GM18498 (cell line): ENCODE measurements around the gene VOPP1.
"Not testable (repeated sequence)": the region's sequence is repeated elsewhere in the genome, so short reads cannot be mapped to it uniquely, and the experiment has no call there.

Source experiments
- ATAC-seq: cut with Tn5 transposase; IDR thresholded peaks from one replicate; pipeline ENCODE4 v1.9.1; 2021; ENCODE audit warnings: mild to moderate bottlenecking, moderate library complexity; ENCODE audit not compliant: unreplicated experiment

VOPP1 gene

DNA sequence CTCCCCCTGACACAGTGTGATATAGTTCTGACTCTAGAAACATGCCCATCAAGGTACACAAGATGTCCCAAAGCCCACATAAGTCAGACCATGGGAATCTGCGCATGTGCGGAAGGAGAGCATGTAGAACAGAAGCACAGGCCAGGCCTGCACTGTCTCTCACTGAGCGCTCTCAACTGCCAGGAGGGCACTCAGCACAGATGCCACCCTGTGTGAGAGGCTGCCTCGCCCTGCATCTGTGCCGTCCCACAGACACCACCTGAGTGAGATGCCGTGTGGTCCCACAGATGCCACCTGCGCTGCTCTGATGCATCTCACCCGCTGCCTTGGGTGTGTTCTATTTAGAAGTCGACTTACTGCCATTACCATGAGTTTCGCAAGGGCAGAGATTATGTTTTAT lies 98.4 kb downstream of the VOPP1 start:
- ATAC-seq = no peak

DNA sequence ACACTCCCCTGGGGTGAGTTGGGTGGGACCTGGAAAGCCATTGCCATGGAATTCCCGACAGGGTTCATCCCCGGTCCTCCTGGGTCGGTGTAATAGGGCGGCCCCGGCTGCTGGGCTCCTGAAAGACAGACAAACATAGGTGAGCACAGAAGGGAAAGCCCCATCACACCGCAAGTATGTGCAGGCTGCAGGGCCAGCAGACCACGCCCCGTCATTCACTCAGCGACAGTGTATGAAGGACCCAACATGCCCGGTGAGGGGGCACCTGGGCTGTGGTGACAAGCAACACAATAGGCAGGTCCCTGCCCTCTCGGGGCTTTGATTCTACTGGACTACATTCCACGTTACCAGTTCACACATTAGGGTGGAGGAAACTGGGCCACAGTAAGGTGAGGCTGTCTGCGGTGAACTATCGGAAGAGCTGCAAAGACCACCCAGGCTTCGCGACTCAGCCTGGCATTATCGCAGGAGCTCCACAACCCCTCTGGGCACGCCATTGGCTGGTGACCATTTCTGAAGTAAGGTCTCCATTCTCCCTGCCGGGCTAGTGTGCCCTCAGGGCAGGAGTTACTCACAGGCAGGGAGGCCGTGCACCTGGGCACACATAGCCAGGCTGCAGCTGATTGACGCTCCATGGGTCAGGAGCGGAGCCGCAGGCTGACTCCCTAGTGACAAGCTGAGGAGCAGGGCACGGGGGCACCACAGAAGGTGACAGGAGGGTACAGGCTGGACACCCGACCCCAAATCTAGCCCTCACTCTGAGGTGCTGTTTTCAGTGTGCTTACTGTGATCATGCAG lies 99.2 kb downstream of the VOPP1 start:
- no peak for ATAC-seq

DNA sequence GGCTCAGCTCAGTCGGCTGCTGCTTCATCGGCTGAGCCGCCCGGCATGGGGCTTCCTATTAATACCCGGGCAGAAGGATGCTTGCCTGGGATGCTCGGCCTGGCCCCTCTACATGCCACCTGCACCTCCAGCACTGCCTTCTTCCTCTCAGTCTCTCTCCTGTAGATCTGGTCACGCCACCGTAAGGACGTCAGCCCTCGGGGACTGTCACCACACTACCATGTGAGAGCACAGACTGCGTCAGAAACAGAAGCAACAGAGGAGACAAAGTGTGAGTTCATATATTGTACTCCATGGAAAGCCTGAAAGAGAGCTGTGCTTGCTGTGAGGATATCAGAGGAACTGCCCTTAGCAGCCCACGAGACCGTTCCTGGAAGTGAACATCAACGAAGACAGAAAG lies 99.9 kb downstream of the VOPP1 start:
- not testable (repeated sequence) for ATAC-seq

DNA sequence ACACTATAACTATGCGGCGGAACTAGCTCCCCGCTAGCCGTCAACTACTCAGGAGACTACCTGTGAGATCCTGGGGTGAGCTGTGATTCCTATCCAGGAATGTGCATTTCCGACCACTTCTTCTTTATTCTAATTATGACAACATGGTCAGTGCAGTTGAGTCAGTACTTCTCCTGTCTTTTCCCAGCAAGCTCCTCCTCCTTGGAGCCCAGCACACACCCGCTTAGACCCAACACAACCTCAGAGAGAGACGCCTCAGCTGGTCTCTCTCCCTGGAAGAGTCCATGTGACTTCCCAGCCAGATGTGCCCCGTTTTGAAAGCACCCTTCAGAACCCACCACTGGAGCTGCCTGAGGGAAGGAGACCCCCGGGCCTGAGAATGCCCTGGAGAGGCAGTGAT lies 100.7 kb downstream of the VOPP1 start:
- ATAC-seq = not testable (repeated sequence)

DNA sequence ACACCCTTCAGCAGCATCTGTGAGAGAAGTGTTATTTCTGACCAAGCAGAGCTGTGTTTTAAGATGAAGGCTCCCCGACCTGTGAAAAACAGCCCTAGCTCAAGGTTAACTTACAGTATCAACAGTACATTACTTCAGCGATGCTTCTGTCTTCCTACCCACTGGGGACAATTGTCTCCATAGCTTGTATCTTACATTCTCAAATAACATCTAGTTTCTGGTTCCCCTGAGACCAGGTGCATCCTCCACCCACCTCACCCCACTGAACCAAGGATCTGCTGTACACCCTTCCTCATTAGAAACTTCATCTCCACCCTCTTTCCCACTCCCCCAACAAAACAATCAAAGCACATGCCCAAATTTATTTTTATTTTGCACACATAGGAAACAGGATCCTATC lies 102.0 kb downstream of the VOPP1 start:
- no peak for ATAC-seq

DNA sequence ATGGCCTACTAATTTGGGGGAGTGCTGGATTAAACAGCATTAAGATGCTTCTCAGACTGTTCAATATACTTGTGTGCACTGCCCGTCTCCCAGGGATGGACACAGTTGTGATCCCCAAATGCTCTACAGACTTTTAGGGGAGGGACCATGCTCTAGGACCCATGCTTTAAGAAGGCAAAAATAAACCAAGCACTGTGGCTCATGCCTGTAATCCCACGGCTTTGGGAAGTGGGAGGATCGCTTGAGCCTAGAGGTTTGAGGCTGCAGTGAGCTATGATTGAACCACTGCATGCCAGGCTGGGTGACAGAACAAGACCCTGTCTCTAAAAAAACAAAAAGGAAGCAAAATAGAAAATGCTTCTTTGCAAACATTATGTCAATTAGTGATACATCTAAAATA lies 102.6 kb downstream of the VOPP1 start:
- no peak for ATAC-seq

DNA sequence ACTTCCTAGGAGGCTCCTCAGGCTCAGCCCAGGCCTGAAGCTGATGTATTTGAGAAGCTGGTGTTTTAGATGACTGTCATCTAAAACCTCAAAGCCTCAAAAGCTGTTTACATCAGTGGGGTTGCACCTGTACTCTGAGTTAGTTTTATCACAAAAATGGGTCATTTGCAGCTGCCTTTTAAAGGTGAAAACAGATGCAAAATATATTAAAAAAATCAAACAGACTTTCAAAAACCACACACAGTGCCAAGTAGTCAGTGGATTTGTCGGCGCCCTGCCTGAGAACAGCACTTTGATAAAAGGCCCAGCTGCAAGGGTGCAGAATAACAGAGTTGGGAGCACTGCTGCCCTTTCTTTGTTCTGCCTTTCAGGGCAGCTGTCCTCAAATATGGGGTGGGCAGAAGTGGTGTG lies 103.0 kb downstream of the VOPP1 start:
- ATAC-seq = no peak

DNA sequence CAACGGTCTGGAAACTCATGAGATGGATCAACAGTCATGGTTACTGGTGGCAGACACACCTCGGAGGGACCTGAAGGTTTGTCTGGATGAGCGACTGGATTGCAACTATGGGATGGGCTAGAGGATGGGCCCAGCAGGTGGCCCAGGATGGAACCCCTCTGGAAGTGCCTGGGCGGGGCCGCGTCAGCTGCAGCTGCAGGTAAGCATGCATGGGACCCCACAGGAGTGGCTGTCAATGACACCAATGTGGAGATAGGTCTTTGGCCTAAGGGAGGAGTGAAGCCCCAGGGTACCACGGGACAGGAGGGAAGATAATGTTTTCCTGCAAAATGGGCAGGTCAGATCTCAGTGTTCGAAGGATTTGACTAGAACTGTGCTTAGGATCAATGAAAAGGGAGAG lies 103.8 kb downstream of the VOPP1 start:
- no peak for ATAC-seq

DNA sequence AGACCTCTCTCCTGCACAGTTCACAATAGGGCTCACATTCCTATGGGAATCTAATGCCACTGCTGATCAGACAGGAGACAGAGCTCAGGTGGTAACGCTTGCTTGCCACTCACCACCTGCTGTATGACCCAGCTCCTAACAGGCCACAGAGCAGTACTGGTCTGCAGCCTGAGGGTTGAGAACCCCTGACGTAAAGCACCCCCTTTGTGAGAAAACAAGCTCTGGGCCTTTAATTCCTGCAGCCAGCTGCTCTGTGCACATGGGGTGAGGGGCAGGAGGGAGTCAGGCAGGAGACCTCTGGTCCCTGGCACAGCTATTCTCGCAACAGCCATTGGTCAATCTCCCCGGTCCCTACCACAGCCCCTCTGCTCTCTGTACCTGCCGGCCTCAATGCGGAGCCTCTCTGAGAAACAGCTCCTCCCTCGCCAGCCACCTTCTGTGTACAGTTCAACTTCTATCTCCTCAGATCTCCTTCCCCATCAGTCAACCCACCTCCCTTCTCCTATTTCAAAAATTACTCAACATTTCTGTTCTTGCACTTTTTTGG lies 105.2 kb downstream of the VOPP1 start:
- no peak for ATAC-seq

DNA sequence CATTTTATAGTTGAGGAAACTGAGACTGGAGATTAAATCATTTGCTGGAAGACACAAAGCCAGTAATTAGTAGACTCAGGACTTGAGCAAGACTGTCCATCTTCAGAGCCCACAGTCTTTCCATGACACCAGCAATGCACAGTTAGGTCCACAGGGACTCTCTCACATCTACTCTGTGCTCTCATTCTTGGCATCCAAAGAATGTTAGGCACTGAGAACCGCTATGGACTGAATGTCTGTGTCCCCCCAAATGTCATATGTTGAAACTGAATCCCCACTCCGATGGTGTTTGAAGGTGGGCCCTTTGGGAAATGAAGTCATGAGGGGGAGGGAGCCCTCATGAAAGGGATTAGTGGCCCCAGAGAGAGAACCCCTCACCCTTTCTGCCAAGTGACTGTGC lies 106.6 kb downstream of the VOPP1 start:
- ATAC-seq = no peak

DNA sequence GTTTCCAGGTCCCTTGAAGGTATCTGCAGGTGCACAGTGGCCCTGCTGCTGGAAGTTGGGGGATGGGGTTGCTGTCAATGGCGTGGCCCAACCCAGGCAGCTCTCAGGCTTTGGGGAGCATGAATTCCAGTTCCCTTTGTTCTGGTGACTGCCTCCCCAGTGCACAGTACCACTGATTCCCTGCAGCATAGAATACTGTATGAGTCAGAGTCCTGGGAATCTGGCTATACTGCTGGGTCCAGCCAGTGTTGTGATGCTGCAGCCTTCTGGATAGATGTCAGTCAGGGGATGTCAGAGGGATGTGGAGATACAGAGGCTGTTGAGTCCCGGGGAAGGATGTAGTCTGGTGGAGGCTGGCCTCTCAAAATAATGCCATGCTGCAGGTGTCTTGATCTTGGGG lies 107.9 kb downstream of the VOPP1 start:
- no peak for ATAC-seq

DNA sequence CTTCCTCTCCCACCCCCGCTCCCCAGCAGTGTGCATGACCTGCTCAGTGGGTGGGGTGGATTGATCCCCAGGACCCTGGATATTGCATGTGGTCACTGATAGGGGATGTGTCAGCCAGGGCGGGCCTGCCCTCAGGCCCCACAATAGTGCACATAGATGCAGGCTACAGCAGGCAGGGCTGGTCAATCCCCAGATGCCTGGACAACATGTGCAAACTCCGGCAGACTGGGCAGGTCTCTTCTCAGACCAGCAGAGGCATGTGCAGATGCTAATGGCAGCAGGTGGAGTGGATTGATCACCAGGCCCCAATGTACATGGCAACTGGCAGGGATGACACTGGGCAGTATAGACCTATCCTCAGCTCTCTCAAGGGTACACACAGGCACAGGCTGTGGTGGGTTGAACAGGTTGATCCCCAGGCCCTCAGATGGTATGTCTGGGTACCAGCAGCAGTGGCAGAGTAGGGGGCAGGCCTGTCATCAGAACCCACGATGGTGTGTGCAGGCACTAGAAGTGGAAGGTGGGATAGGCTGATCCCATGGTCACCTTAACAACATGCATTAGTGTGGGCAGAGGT lies 108.5 kb downstream of the VOPP1 start:
- no peak for ATAC-seq

DNA sequence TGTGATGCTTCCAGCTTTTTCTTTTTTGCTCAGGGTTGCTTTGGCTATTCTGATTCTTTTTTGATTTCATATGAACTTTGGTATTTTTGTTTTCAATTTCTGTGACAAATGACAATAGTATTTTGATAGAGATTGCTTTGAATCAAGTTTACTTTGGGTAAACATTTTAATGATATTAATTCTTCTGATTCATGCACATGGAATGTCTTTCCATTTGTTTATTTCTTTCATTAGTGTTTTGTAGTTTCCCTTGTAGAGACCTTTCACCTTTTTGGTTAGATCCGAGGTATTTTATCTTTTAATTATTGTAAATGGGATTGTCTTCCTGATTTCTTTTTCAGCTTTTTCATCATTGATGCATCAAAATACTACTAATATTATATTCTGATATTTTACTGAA lies 114.0 kb downstream of the VOPP1 start:
- no peak for ATAC-seq

DNA sequence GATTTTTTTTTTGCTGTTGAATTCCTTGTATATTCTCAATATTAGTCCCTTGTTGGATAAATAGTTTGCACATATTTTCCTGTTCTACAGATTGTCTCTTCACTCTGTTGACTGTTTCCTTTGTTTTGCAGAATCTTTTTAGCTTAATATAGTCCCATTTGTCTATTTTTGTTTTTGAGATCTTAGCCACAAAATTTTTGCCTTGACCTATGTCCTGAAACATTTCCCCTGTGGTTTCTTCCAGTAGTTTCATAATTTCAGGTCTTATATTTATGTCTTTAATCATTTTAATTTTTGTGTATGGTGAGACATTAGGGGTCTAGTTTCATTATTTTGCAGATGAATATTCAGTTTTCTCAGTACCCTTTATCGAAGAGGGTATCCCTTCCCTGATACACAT lies 114.5 kb downstream of the VOPP1 start:
- ATAC-seq = no peak

DNA sequence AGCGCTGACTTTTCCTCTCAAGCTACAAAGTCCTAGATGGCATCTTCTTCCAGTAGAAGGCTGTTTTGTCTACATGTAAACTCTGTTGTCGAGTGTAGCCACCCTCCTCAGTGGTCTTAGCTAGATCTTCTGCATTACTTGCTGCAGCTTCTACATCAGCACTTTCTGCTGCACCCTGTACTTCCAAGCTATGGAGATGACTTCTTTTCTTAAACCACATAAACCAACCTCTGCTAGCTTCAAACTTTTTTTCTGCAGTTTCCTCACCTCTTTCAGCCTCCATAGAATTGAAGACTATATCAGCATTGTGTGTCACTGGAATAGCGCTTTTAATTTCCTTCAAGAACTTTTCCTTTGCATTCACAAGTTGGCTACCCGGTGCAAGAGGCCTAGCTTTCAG lies 119.3 kb downstream of the VOPP1 start:
- no peak for ATAC-seq

DNA sequence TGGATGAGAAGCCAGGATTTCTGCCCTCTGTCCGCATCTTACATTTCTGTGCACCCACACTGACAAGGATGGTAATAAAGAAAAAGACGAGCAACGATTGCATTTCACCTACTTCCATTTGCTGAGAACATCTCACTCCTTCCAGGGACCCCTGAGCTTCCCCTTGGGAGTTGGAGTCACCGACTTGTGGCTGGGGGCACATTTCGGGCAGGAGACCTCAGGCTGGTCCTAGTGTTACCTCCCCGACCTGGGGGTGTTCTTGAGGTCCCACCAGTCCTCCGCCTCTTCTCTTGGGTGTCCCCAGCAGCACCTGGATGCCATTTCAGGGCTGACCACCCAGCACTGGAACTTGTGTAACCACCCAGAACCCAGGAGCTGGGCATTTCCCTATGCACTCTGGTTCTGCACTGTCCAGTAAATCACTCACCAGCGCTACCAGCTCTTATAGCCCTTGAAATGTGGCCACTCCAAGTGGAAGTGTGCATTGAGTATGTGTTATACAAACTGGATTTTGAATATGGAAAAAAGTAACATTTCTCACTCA lies 122.2 kb downstream of the VOPP1 start:
- no peak for ATAC-seq

DNA sequence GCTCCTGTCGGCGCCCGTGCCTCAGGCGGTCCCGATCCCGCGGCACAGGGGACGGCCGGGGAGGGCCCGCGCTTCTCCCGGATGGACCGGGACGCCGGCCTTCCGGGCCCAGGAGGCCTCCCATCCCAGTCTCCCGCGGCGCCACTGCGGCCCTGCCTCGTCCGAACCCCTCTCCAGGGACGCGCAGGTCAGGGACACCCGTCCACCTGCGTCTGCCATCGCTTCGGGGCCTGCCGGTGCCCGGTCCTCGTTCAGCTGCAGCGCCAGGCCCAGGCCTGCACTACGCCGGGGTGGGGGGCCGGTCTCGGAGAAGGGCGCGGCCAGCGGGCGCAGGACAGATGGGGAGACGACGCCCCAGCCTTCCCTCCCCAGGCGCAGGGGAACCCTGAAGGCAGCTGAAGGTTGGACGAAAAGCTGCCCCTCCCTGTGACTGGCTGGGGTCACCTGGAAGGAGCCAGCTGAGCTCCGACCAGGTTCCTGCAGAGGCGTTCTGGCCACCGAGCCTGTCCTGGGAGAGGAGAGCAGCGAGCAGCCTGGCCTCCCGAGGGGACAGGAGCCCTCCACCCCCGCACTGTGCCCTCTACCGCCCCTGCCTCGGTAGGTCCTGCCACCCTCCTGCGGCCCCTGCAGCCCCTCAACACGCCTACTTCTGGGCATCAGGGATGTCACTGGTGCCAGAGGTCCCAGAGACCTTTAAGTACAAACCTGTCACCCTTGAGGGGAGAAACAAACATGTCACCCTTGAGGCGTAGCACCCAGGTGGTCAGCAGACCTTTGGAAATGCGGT lies 122.9 kb downstream of the VOPP1 start:
- ATAC-seq = no peak

DNA sequence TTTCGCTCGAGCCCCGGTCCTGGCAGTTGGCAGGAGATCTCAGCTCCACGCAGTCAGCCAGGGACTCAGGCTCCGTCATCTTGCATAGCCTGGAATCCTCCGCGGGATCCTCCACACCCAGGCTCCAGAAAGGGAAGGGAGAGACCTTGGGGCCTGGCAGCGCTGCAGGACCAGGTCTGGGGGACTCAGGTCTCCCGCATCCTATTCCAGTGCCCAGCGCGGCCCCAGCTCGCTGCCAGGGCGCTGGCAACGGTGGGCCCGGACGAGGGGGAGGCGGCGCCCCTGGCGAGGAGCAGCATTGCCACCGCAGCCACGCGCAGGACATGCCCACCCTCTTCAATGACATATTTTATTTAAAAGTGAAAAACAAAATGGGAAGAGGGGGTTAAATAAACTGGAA lies 123.8 kb downstream of the VOPP1 start:
- no peak for ATAC-seq

DNA sequence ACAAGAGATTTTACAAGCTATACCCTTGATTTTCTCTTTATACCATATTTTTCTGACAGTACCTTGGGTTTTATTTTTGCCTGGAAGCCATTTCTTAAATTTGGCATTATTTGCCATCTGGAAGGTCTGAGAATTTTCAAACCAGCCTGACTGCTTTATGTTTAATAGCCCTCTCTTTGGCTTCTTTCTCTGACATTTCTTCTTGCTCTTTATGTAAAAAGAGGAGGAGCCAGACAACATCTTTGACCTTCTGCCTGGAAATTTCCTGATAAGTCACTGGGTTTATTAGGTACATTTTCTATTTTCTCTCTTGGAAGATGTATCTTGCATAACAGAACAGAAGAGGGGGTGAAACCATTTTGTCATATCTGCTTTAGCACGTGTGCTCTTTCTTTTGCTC lies 127.5 kb downstream of the VOPP1 start:
- ATAC-seq = no peak

DNA sequence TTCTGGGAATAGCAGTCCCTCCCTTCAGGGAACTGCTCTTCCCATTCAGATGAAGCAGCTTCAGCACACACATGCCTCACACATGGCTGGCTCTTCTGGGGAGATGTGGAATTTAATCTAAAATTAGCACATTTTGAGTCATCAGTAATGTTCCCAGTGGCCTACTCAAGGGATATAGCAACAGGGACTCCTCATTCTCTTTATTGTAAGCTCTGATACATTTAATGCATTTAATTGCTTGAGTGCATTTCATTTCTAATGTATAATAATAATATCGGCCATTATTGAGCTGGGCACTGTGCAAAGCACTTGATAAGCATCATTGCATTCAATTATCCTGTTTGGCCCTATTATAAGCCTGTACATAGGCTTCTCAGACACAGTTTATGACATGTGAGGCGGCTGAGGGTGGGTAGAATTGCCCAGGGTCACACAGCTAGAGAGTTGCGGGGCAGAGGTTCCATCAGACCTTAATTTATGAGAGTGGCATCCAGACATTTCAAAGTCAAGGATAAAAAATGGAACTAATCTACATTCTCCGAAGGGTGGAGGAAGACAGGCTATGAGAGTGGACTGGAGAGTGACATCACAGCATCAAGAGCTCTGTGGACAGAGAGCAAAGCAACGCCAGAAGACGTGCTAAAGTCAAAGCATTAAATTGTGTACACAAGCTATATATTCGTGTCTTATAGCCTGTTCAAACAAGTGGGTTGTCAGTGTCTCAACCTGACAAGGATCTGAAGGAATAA lies 130.4 kb downstream of the VOPP1 start:
- ATAC-seq = no peak

DNA sequence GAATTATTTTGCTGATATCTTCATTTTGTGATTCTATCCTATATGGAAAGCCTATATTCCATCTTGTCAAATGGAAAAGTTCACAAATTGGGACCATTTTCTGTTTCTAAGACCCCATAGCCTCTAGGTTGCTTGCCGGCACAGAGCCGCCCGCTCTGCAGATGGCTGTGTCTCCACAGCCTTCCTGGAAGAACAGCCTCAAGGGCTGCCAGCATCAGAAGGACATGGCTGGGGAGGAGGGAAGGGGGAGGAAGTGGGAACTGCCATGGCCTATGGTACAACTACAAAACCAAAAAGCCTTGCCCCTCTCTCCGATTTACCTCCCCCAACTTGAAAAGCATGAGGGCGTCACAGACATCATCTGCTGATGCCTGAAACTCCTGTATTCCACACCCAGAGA lies 131.3 kb downstream of the VOPP1 start:
- no peak for ATAC-seq
